ENCODE results near the gene TMEM161A.
"Not testable (repeated sequence)": the region's sequence is repeated elsewhere in the genome, so short reads cannot be mapped to it uniquely, and the experiment has no call there.

The TMEM161A gene

GRCh38 chr19:19138109-19138981 is at the start of gene TMEM161A:
TSS of gene TMEM161A (minus strand) at chr19:19138478. CDS start at chr19:19138428, 50 bp downstream.
- DNase-seq (ENCODE audit: low spot score), result peak; percentile 98

GRCh38 chr19:19186742-19187141 is 48.5 kb upstream of the TMEM161A start:
- DNase-seq (ENCODE audit: low spot score), result no peak

GRCh38 chr19:19185853-19186740 is 47.8 kb upstream of the TMEM161A start:
- DNase-seq (ENCODE audit: low spot score), result peak; percentile 85

- no peak for DNase-seq (ENCODE audit: low spot score)
Measured at GRCh38 chr19:19181488-19181998, 43.3 kb upstream of the TMEM161A start.

- no peak for DNase-seq (ENCODE audit: low spot score)
Measured at GRCh38 chr19:19179548-19180441, 41.5 kb upstream of the TMEM161A start.

GRCh38 chr19:19176950-19177349 is 38.7 kb upstream of the TMEM161A start:
- no peak for DNase-seq (ENCODE audit: low spot score)

GRCh38 chr19:19173243-19173642 is 35.0 kb upstream of the TMEM161A start:
- DNase-seq (ENCODE audit: low spot score), result not testable (repeated sequence)

GRCh38 chr19:19171821-19172532 is 33.7 kb upstream of the TMEM161A start:
- peak; percentile 49 for DNase-seq (ENCODE audit: low spot score)

GRCh38 chr19:19170873-19171672 is 32.8 kb upstream of the TMEM161A start:
- no peak for DNase-seq (ENCODE audit: low spot score)

GRCh38 chr19:19170053-19170872 is 32.0 kb upstream of the TMEM161A start, which contains the start of gene MEF2B:
TSS of gene MEF2B (minus strand) at chr19:19170263. CDS start at chr19:19150735, 19,528 bp downstream.
- DNase-seq (ENCODE audit: low spot score), result peak; percentile 99

GRCh38 chr19:19169236-19170052 is 31.2 kb upstream of the TMEM161A start:
- DNase-seq (ENCODE audit: low spot score), result no peak

- no peak for DNase-seq (ENCODE audit: low spot score)
Measured at GRCh38 chr19:19167612-19168011, 29.3 kb upstream of the TMEM161A start.

GRCh38 chr19:19165396-19165795 is 27.1 kb upstream of the TMEM161A start:
- DNase-seq (ENCODE audit: low spot score), result no peak

- DNase-seq (ENCODE audit: low spot score), result no peak
Measured at GRCh38 chr19:19162495-19162894, 24.2 kb upstream of the TMEM161A start.

GRCh38 chr19:19160461-19161035 is 22.3 kb upstream of the TMEM161A start:
- peak; percentile 54 for DNase-seq (ENCODE audit: low spot score)

GRCh38 chr19:19159534-19159933 is 21.3 kb upstream of the TMEM161A start:
- DNase-seq (ENCODE audit: low spot score), result no peak

- no peak for DNase-seq (ENCODE audit: low spot score)
Measured at GRCh38 chr19:19157808-19158207, 19.5 kb upstream of the TMEM161A start.

Measured in iPS-NIHi11 (cell line).